ENCODE data around the gene CCDC3.

- TF ChIP-seq ZBTB33 (IDR thresholded peaks at IDR 0.05; ENCODE audit: borderline replicate concordance, low read depth): no peak
- TF ChIP-seq JUND (IDR thresholded peaks at IDR 0.05): no peak
- no peak for TF ChIP-seq TAF1 (IDR thresholded peaks at IDR 0.05; ENCODE audit: borderline replicate concordance, low read depth, low read length)
- TF ChIP-seq, protein P1, sequence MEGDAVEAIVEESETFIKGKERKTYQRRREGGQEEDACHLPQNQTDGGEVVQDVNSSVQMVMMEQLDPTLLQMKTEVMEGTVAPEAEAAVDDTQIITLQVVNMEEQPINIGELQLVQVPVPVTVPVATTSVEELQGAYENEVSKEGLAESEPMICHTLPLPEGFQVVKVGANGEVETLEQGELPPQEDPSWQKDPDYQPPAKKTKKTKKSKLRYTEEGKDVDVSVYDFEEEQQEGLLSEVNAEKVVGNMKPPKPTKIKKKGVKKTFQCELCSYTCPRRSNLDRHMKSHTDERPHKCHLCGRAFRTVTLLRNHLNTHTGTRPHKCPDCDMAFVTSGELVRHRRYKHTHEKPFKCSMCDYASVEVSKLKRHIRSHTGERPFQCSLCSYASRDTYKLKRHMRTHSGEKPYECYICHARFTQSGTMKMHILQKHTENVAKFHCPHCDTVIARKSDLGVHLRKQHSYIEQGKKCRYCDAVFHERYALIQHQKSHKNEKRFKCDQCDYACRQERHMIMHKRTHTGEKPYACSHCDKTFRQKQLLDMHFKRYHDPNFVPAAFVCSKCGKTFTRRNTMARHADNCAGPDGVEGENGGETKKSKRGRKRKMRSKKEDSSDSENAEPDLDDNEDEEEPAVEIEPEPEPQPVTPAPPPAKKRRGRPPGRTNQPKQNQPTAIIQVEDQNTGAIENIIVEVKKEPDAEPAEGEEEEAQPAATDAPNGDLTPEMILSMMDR (IDR thresholded peaks at IDR 0.05): no peak
- TF ChIP-seq REST (IDR thresholded peaks at IDR 0.05; ENCODE audit: low read depth, low read length): no peak
These were observed 124.4 kb downstream of the CCDC3 start for GRCh38 chr10:12877150-12877549.

Data from SK-N-SH (cell line).